Activated CD8-positive, alpha-beta T cell treated with anti-CD3 and anti-CD28 coated beads for 36 hours (primary cell): ENCODE measurements around the gene TNK2. TPM values are rescaled to one million over a fixed set of nuclear protein-coding genes. Genes with fewer than 3 reads are reported as not detected.
"Not testable (repeated sequence)": the region's sequence is repeated elsewhere in the genome, so short reads cannot be mapped to it uniquely, and the experiment has no call there.

Experiments used
- ATAC-seq: fragments of 200-7000 bp; cut with Tn5 transposase; one replicate; pipeline ENCODE4 v1.10.0; 2021; ENCODE audit warnings: mild to moderate bottlenecking, moderate library complexity
- CTCF ChIA-PET: fragments of 350-600 bp; sonication (Branson Sonifier 250); formaldehyde crosslinking; loops from one replicate; lab custom pipeline; 2021; ENCODE audit warnings: antibody characterized with exemption; lab: Charles Lee
- POLR2A ChIA-PET: fragments of 350-600 bp; sonication (Branson Sonifier 250); formaldehyde crosslinking; loops from one replicate; lab custom pipeline; 2021; ENCODE audit warnings: antibody characterized with exemption; lab: Charles Lee
- DNase-seq: peaks from one replicate; pipeline ENCODE4 v3.0.0-alpha.2; 2020
- H3K27ac Mint-ChIP-seq: one replicate; pipeline ENCODE4 v1.8.0; 2021; ENCODE audit warnings: mild to moderate bottlenecking, mixed read lengths
- H3K27me3 Mint-ChIP-seq: one replicate; pipeline ENCODE4 v1.8.0; 2021; ENCODE audit warnings: mixed read lengths
- H3K36me3 Mint-ChIP-seq: one replicate; pipeline ENCODE4 v1.8.0; 2021; ENCODE audit warnings: low read depth, mixed read lengths
- H3K4me1 Mint-ChIP-seq: one replicate; pipeline ENCODE4 v1.8.0; 2021; ENCODE audit warnings: low read depth, mixed read lengths
- H3K4me3 Mint-ChIP-seq: one replicate; pipeline ENCODE4 v1.8.0; 2021; ENCODE audit warnings: mild to moderate bottlenecking, moderate library complexity, mixed read lengths
- H3K9me3 Mint-ChIP-seq: one replicate; pipeline ENCODE4 v1.8.0; 2021; ENCODE audit warnings: mixed read lengths
- intact Hi-C: fragments of 100-400 bp; cut with micrococcal nuclease; formaldehyde crosslinking; loops from one replicate; pipeline ENCODE4 v1.10.0; 2022
- total RNA-seq, 2 experiments: library from RNA; stranded (reverse); gene quantifications; one replicate each; pipeline ENCODE4 v1.2.3, GENCODE V29; 2021
- TF ChIP-seq, protein P1 (sequence below): fragments of 200-600 bp; IDR thresholded peaks from one replicate; pipeline ENCODE4 v1.8.0; 2022; ENCODE audit warnings: antibody characterized with exemption, mild to moderate bottlenecking

The TNK2 gene
- total RNA-seq, 2 experiments from 2014 or later = 41.9 to 43.0 TPM

DNA sequence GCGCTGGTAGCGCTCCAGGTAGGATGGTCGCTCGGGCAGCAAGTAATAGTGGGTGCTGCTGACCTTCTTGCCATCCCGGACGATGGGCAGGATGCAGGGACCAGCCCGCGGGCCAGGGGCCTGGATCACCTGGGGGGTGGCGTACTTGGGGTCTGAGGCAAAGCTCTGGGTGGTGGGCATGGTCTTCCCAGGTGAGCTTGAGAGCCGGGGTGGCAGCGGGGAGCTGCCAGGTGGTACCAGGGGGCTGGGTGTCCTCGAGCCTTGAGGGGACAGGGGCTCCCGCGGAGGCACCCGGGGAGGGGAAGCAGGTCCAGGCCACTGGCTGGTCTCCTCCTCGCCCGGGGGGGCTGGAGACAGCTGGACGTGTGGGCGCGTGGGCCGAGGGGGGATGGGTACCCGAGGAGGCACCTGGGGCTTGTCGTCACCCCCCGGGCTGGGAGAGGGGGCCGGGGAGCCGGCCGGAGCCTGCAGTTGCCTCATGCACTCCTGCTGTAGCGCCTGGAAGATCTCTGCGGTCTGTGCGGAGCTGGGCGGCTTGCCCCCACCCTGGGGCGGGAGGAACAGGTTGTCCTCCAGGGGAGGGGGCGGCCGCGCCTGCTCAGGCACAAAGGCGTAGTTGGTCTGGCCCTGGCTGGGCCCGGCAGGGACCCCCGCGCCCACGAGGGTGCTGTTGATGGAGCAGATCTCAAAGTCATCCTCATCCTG is 40.6 kb downstream of the TNK2 start:
- Mint-ChIP-seq H3K27ac (no peak overlapping the region), H3K4me3 (no peak overlapping the region), H3K36me3 (no peaks in the 10 kb centered on the region), H3K4me1 (peaks cover 4% of the 10 kb centered on the region), H3K9me3 (no peaks in the 10 kb centered on the region), H3K27me3 (no peaks in the 10 kb centered on the region)
- ATAC-seq = no peak
- TF ChIP-seq, protein P1, sequence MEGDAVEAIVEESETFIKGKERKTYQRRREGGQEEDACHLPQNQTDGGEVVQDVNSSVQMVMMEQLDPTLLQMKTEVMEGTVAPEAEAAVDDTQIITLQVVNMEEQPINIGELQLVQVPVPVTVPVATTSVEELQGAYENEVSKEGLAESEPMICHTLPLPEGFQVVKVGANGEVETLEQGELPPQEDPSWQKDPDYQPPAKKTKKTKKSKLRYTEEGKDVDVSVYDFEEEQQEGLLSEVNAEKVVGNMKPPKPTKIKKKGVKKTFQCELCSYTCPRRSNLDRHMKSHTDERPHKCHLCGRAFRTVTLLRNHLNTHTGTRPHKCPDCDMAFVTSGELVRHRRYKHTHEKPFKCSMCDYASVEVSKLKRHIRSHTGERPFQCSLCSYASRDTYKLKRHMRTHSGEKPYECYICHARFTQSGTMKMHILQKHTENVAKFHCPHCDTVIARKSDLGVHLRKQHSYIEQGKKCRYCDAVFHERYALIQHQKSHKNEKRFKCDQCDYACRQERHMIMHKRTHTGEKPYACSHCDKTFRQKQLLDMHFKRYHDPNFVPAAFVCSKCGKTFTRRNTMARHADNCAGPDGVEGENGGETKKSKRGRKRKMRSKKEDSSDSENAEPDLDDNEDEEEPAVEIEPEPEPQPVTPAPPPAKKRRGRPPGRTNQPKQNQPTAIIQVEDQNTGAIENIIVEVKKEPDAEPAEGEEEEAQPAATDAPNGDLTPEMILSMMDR = no peak
- intact Hi-C loops = no loop called here
- no peak for DNase-seq
- ChIA-PET POLR2A (no interaction called here), CTCF (interaction anchor here (1.0 kb wide), 1 partner anchor 27 kb away, joined by 3 read pairs; no protein-coding TSS in a partner anchor)

DNA sequence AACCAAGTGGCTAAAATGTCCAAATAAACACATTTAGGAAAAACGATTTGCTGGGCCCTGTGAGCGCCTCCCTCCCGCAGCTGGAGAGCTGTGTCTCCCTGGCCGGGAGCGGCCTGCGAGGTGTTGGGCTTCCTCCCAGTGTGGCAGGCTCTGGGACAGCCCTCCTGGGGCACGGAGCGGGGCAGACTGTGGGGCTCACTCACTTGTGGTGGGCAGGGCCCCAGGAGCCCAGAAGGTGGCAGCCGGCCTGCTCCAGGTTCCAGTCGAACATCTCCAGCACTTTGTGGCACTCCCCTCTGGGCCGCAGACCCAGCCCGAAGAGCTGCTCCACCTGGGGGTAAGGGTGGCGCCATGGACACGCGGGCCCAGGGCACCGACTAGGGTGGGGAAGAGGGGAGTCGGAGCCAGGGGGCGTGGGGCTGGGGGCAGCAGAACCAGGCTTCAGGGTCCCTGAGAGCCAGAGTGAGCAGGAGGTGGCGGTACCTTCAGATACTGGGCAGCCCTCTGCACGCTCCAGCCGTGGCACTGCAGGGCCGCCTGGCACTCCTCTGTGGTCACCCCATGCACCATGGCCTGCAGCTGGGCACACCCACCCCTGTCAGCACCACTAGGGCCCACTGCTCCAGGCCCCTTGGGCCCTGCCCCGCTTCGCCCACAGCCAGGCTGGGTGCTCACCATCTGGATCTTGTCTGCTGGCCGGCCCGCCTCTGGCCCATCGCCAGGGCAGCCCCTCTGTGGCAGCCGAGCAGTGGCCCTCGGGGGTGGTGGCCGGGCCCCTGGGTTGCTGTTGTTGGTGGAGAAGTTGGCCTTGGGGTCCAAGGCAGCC is 41.5 kb downstream of the TNK2 start:
- DNase-seq (no peak), ATAC-seq (no peak)
- Mint-ChIP-seq H3K27ac (no peak overlapping the region), H3K9me3 (no peaks in the 10 kb centered on the region), H3K4me3 (no peak overlapping the region), H3K36me3 (no peaks in the 10 kb centered on the region), H3K27me3 (no peaks in the 10 kb centered on the region), H3K4me1 (peaks cover 4% of the 10 kb centered on the region)
- CTCF ChIA-PET = no interaction called here
- intact Hi-C loops = no loop called here
- TF ChIP-seq, protein P1 = no peak
- POLR2A ChIA-PET = no interaction called here

- peaks cover 4% of the 10 kb centered on the region for H3K4me1 Mint-ChIP-seq
- TF ChIP-seq, protein P1 = no peak
- no peak overlapping the region for H3K27ac Mint-ChIP-seq
- no peaks in the 10 kb centered on the region for H3K27me3 Mint-ChIP-seq
- H3K9me3 Mint-ChIP-seq = no peaks in the 10 kb centered on the region
- H3K36me3 Mint-ChIP-seq = no peaks in the 10 kb centered on the region
- ATAC-seq (no peak), DNase-seq (no peak)
- POLR2A ChIA-PET = interaction anchor here (0.6 kb wide), 1 partner anchor 178 kb away, joined by 3 read pairs; no protein-coding TSS in a partner anchor
- CTCF ChIA-PET = no interaction called here
- intact Hi-C loops = no loop called here
- no peak overlapping the region for H3K4me3 Mint-ChIP-seq
These were observed 42.6 kb downstream of the TNK2 start for GRCh38 chr3:195865752-195866151.

GRCh38 chr3:195863121-195864061 is 45.0 kb downstream of the TNK2 start:
- TF ChIP-seq, protein P1 = peak; percentile 89
- ChIA-PET CTCF (interaction anchor here (1.4 to 8.6 kb wide), 5 partner anchors 28 to 51 kb away, joined by 3 to 155 read pairs (median 9); partner anchors contain the start of gene TNK2), POLR2A (no interaction called here)
- Mint-ChIP-seq H3K9me3 (no peaks in the 10 kb centered on the region), H3K27me3 (no peaks in the 10 kb centered on the region), H3K36me3 (no peaks in the 10 kb centered on the region), H3K4me1 (peaks cover 12% of the 10 kb centered on the region), H3K4me3 (no peak overlapping the region), H3K27ac (no peak overlapping the region)
- ATAC-seq = peak; percentile 87
- DNase-seq = peak; percentile 85
- intact Hi-C loops = no loop called here

- H3K27me3 Mint-ChIP-seq, H3K36me3 Mint-ChIP-seq, H3K4me3 Mint-ChIP-seq, ATAC-seq, intact Hi-C loops, H3K9me3 Mint-ChIP-seq, DNase-seq, H3K27ac Mint-ChIP-seq: not testable (repeated sequence)
- POLR2A ChIA-PET = interaction anchor here (1.2 kb wide), 1 partner anchor 12 kb away, joined by 6 read pairs; no protein-coding TSS in a partner anchor
- CTCF ChIA-PET = interaction anchor here (1.0 to 8.6 kb wide), 8 partner anchors 10 to 56 kb away, joined by 3 to 155 read pairs (median 6); no protein-coding TSS in a partner anchor
- H3K4me1 Mint-ChIP-seq = peaks cover 12% of the 10 kb centered on the region
These were observed 46.0 kb downstream of the TNK2 start for GRCh38 chr3:195862318-195862717.
